Common myeloid progenitor, CD34-positive (primary cell): Measurements from ENCODE around the gene CTSO.
A peak's percentile ranks its signal among the peaks of the same experiment; 100 is the strongest.

Experiments
- CTCF ChIA-PET: fragments of 350-600 bp; sonication (Branson Sonifier 250); formaldehyde crosslinking; loops from one replicate; lab custom pipeline; 2021; ENCODE audit warnings: antibody characterized with exemption; lab: Charles Lee
- POLR2A ChIA-PET: fragments of 350-600 bp; sonication (Branson Sonifier 250); formaldehyde crosslinking; loops from one replicate; lab custom pipeline; 2021; ENCODE audit warnings: antibody characterized with exemption; lab: Charles Lee
- DNase-seq, 3 donors: peaks; one replicate each; pipeline versions ENCODE4 v3.0.0 to v3.0.0-alpha.2; 2013
- H3K27ac ChIP-seq, 2 experiments: 1 replicate in 1 of 2; 2 replicates in 1 of 2; pipeline ENCODE4 v1.7.0; 2013; ENCODE audit warnings: inconsistent platforms in 2 of 2, low read length in 2 of 2, mild to moderate bottlenecking in 2 of 2, low read depth in 1 of 2, moderate library complexity in 1 of 2; ENCODE audit not compliant: severe bottlenecking in 2 of 2, insufficient read depth in 1 of 2, poor library complexity in 1 of 2
- H3K27me3 ChIP-seq, 5 experiments: replicated peaks in 2 of 5; 1 replicate in 3 of 5; 2 replicates in 2 of 5; pipeline versions ENCODE4 v1.6.1 to v1.7.0; 2013; ENCODE audit warnings: low read length in 4 of 5, mild to moderate bottlenecking in 2 of 5, moderate library complexity in 2 of 5, inconsistent platforms in 1 of 5; ENCODE audit not compliant: insufficient read depth in 5 of 5, control insufficient read depth in 4 of 5
- H3K36me3 ChIP-seq, 4 experiments: 1 replicate in 2 of 4; 2 replicates in 2 of 4; pipeline versions ENCODE4 v1.6.1 to v1.7.0; 2013; ENCODE audit warnings: low read length in 3 of 4, control low read depth in 1 of 4, mild to moderate bottlenecking in 1 of 4; ENCODE audit not compliant: control insufficient read depth in 4 of 4, insufficient read depth in 4 of 4
- H3K4me1 ChIP-seq, 4 experiments: 1 replicate in 3 of 4; 2 replicates in 1 of 4; pipeline versions ENCODE4 v1.6.1 to v1.7.1; 2013; ENCODE audit warnings: low read length in 3 of 4, mild to moderate bottlenecking in 3 of 4, control low read depth in 1 of 4, inconsistent platforms in 1 of 4, moderate library complexity in 1 of 4; ENCODE audit not compliant: control insufficient read depth in 4 of 4, insufficient read depth in 4 of 4; ENCODE audit errors: control extremely low read depth in 1 of 4
- H3K4me3 ChIP-seq, 7 experiments: 1 replicate in 4 of 7; 2 replicates in 3 of 7; pipeline versions ENCODE4 v1.5.1 to v1.7.0; 2013; ENCODE audit warnings: mild to moderate bottlenecking in 7 of 7, low read length in 6 of 7, moderate library complexity in 6 of 7, inconsistent platforms in 2 of 7, low read depth in 2 of 7, control low read depth in 1 of 7; ENCODE audit not compliant: insufficient read depth in 4 of 7, control insufficient read depth in 1 of 7; ENCODE audit errors: extremely low read depth in 1 of 7
- H3K9me3 ChIP-seq, 5 experiments: 1 replicate in 4 of 5; 2 replicates in 1 of 5; pipeline versions ENCODE4 v1.6.1 to v1.7.1; 2013; ENCODE audit warnings: low read length in 4 of 5, mild to moderate bottlenecking in 2 of 5, inconsistent platforms in 1 of 5, low read depth in 1 of 5, moderate library complexity in 1 of 5; ENCODE audit not compliant: control insufficient read depth in 4 of 5, insufficient read depth in 2 of 5; ENCODE audit errors: control extremely low read depth in 1 of 5
- WGBS: methylation state at CpG from one replicate; pipeline ENCODE4 v1.1.5; 2013; ENCODE audit not compliant: insufficient coverage; 5-methylcytosine and 5-hydroxymethylcytosine counted together

The CTSO gene

GRCh38 chr4:155978810-155979209, 25.1 kb upstream of the CTSO start:
- no peak for DNase-seq
- no peak overlapping the region for H3K4me3 ChIP-seq
- CTCF ChIA-PET: no interaction called here
- peaks cover 0 to 6% (median 0%) of the 10 kb centered on the region in 5 experiments for H3K27me3 ChIP-seq
- no peaks in the 10 kb centered on the region for H3K36me3 ChIP-seq
- POLR2A ChIA-PET: no interaction called here
- 100% methylated on average over 1 of the region's 4 CpGs for WGBS
- no peak overlapping the region for H3K27ac ChIP-seq
- H3K9me3 ChIP-seq: peaks cover 0 to 3% (median 0%) of the 10 kb centered on the region in 5 experiments
- H3K4me1 ChIP-seq: no peaks in the 10 kb centered on the region

DNA sequence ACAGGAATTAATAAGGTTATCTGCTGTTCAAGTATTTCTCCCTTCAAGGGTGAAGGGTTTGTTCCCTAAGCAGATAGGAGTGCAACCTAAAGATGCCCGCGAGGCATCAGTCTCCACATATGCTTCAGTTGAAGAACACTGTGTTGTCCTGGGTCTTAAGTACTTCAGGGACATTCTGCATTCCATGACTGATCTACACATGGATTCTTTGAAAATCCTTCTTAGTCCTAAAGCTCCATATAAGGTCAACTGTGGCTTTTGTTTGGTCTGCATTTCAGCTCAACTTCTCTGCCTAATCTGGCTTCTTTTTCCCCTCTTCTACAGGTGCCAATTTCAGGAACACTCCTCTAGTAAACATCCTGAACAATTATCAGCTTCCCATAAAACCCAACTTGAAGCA, 21.8 kb upstream of the CTSO start:
- WGBS: 100% methylated on average over 2 of the region's 2 CpGs
- no peak for DNase-seq
- no peaks in the 10 kb centered on the region for H3K36me3 ChIP-seq
- peaks cover 0 to 3% (median 0%) of the 10 kb centered on the region in 5 experiments for H3K9me3 ChIP-seq
- no peak overlapping the region for H3K27ac ChIP-seq
- H3K27me3 ChIP-seq: peaks cover 0 to 3% (median 0%) of the 10 kb centered on the region in 5 experiments
- ChIA-PET POLR2A (interaction anchor here (0.6 kb wide), 1 partner anchor 449 kb away, joined by 3 read pairs; no protein-coding TSS in a partner anchor), CTCF (no interaction called here)
- no peaks in the 10 kb centered on the region for H3K4me1 ChIP-seq
- no peak overlapping the region for H3K4me3 ChIP-seq

DNA sequence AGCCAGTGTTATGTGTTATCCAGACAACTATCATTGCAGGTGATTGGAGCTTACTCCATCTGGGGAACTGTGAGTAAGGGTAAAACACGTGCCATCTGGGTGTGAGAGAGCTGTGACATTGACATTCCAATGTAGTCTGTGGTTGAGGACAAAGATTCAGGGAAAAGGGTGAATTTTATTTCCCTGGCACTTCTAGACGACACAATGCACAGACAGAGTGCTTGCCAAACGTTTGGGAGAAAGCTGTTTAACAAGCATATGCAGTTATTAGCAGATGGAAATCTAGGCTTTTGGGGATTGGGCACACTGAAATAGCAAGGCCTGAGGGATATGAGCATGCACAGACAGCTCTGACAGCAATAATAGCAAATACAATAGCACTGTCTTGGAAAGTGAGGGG, 21.3 kb upstream of the CTSO start:
- no peaks in the 10 kb centered on the region for H3K4me1 ChIP-seq
- ChIA-PET CTCF (no interaction called here), POLR2A (no interaction called here)
- peaks cover 0 to 3% (median 0%) of the 10 kb centered on the region in 5 experiments for H3K27me3 ChIP-seq
- WGBS: 88% methylated on average over 3 of the region's 3 CpGs
- DNase-seq: no peak
- no peaks in the 10 kb centered on the region for H3K36me3 ChIP-seq
- H3K27ac ChIP-seq: no peak overlapping the region
- H3K9me3 ChIP-seq: peaks cover 0 to 3% (median 0%) of the 10 kb centered on the region in 5 experiments
- no peak overlapping the region for H3K4me3 ChIP-seq

- Histone ChIP-seq H3K9me3 (no peaks in the 10 kb centered on the region), H3K36me3 (no peaks in the 10 kb centered on the region), H3K4me1 (no peaks in the 10 kb centered on the region), H3K4me3 (no peak overlapping the region), H3K27me3 (peaks cover 0 to 3% (median 0%) of the 10 kb centered on the region in 5 experiments), H3K27ac (no peak overlapping the region)
- WGBS: 89% methylated on average over 1 of the region's 1 CpG
- ChIA-PET POLR2A (no interaction called here), CTCF (no interaction called here)
- DNase-seq: peak in 2 of 3 donors; percentile 35 to 38
These were observed 20.7 kb upstream of the CTSO start for GRCh38 chr4:155974476-155974749.

- no peaks in the 10 kb centered on the region for H3K36me3 ChIP-seq
- no peak overlapping the region for H3K27ac ChIP-seq
- peaks cover 0 to 3% (median 0%) of the 10 kb centered on the region in 5 experiments for H3K27me3 ChIP-seq
- ChIA-PET POLR2A (no interaction called here), CTCF (no interaction called here)
- no peaks in the 10 kb centered on the region for H3K9me3 ChIP-seq
- DNase-seq: no peak
- H3K4me3 ChIP-seq: no peak overlapping the region
- no peaks in the 10 kb centered on the region for H3K4me1 ChIP-seq
- 80% methylated on average over 1 of the region's 8 CpGs for WGBS
These were observed 20.2 kb upstream of the CTSO start for GRCh38 chr4:155973639-155974475.

DNA sequence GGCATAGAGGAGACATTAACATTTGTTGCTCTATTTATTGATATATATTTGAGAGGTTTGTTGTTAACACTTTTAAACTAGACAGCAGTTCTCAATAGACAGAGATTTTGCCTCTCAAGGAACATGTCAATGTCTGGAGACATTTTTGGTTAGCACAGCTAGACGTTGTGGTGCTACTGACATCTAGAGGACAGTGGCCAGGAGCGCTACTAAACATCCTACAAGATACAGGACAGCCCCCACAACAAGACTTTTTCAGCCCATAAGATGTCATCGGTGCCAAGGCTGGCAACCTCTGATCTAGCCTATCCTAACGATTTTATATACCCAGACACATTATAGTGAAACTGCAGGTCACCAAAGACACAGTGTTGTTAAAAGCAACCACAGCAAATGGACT, 18.4 kb upstream of the CTSO start:
- Histone ChIP-seq H3K4me1 (no peaks in the 10 kb centered on the region), H3K4me3 (no peak overlapping the region), H3K27me3 (peaks cover 0 to 3% (median 0%) of the 10 kb centered on the region in 5 experiments), H3K36me3 (no peaks in the 10 kb centered on the region), H3K9me3 (no peaks in the 10 kb centered on the region), H3K27ac (no peak overlapping the region)
- ChIA-PET POLR2A (no interaction called here), CTCF (interaction anchor here (0.8 to 1.3 kb wide), 3 partner anchors 10 to 568 kb away, joined by 3 read pairs; no protein-coding TSS in a partner anchor)
- 60% methylated on average over 1 of the region's 4 CpGs for WGBS
- peak; percentile 13 to 37 (median 30) for DNase-seq

GRCh38 chr4:155966731-155967395, 13.2 kb upstream of the CTSO start:
- Histone ChIP-seq H3K36me3 (no peaks in the 10 kb centered on the region), H3K4me3 (no peak overlapping the region), H3K27ac (no peak overlapping the region), H3K4me1 (no peaks in the 10 kb centered on the region), H3K9me3 (no peaks in the 10 kb centered on the region), H3K27me3 (peaks cover 0 to 2% (median 0%) of the 10 kb centered on the region in 5 experiments)
- 100% methylated on average over 2 of the region's 3 CpGs for WGBS
- CTCF ChIA-PET: no interaction called here
- POLR2A ChIA-PET: no interaction called here
- DNase-seq: no peak
